ENCODE measurements around the gene LACTB.

LACTB gene, protein sequence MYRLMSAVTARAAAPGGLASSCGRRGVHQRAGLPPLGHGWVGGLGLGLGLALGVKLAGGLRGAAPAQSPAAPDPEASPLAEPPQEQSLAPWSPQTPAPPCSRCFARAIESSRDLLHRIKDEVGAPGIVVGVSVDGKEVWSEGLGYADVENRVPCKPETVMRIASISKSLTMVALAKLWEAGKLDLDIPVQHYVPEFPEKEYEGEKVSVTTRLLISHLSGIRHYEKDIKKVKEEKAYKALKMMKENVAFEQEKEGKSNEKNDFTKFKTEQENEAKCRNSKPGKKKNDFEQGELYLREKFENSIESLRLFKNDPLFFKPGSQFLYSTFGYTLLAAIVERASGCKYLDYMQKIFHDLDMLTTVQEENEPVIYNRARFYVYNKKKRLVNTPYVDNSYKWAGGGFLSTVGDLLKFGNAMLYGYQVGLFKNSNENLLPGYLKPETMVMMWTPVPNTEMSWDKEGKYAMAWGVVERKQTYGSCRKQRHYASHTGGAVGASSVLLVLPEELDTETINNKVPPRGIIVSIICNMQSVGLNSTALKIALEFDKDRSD

DNA sequence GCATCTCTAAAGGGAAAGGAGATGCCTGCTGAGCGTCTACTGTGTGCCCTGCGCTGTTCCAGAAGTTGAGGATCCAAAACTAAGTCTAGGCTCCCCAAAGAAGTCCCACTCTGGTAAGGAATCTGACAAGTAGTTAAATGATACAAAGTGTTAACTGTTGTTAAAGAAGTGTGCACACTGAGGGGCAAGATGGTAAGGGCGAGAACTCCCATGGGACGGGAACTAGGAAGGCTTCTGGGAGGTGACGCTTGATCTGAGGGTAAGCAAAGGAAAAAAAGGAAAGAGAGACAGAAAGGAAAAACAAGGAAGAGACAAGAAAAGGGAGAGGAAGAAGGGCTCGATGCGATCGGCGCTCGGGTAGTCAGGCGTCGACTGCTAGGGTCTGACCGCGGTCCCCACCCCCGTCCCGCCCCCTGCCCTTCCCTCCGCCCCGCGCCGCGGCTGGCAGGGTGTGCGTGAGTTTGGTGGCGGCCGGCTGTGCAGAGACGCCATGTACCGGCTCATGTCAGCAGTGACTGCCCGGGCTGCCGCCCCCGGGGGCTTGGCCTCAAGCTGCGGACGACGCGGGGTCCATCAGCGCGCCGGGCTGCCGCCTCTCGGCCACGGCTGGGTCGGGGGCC, at the start of gene LACTB:
LACTB (plus strand) TSS at position 480 of the 620 bp plus-strand sequence; CDS start at position 491, 11 bp downstream.
- H3K27ac Mint-ChIP-seq: peak within 1 kb of the TSS; percentile 80
- H3K36me3 Mint-ChIP-seq (ENCODE audit: low read depth): peaks cover 21% of the 10 kb centered on the region
- H3K4me3 Mint-ChIP-seq: peak within 1 kb of the TSS; percentile 95
- H3K27me3 Mint-ChIP-seq: no peaks in the 10 kb centered on the region
- peaks cover 19% of the 10 kb centered on the region for H3K4me1 Mint-ChIP-seq (ENCODE audit: low read depth)
- H3K9me3 Mint-ChIP-seq: peaks cover 9% of the 10 kb centered on the region

DNA sequence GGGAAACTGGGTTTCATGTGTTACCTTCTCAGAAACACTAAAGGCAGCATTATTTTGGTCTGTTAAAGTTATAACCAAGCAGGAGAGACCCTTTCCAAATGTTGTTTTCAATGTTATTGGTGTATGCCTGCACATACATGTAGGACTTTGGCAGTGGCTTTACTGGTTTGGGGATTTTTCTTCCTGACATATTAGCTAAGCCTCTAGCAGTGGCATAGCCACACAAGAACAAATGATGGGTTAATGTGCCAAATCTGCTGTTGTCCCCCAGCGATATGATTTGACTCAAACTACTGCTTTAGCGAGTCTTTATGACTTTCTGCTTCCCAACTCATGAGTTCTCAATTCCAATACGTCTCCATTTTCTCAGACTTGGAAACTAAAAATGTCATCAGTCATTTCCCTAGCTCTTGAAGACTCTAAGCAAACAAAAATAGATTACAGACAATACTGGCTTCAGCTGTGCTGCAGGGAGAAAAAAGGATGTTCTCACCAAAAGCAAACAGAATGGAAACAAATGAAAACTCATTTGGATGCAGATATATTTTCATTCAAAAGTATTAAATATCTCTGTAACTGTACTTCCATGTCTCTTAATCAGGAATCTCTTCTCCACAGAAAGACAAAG, 49.5 kb upstream of the LACTB start:
- Mint-ChIP-seq H3K27ac (no peak overlapping the region), H3K4me3 (no peak overlapping the region), H3K9me3 (no peaks in the 10 kb centered on the region), H3K27me3 (no peaks in the 10 kb centered on the region), H3K36me3 (ENCODE audit: low read depth) (peaks cover 13% of the 10 kb centered on the region), H3K4me1 (ENCODE audit: low read depth) (no peaks in the 10 kb centered on the region)

DNA sequence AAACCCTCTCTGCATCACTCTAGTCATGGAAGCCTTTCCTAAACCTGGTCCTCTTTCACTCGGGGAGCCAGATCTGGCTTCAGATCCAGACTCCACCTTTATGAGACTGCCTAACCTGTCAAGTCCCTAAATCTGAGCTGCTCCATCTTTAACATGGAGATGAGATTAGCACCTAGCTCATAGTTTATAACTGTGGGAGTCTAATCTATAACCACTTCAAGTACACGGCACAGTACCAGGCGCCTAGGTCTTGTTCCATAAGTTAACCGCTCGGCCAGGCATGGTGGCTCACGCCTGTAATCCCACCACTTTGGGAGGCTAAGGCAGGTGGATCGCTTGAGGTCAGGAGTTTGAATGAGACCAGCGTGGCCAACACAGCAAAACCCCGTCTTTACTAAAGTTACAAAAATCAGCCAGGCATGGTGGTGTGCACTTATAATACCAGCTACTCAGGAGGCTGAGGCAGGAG, 48.8 kb upstream of the LACTB start:
- peaks cover 13% of the 10 kb centered on the region for H3K36me3 Mint-ChIP-seq (ENCODE audit: low read depth)
- no peaks in the 10 kb centered on the region for H3K4me1 Mint-ChIP-seq (ENCODE audit: low read depth)
- no peak overlapping the region for H3K27ac Mint-ChIP-seq
- no peaks in the 10 kb centered on the region for H3K27me3 Mint-ChIP-seq
- no peaks in the 10 kb centered on the region for H3K9me3 Mint-ChIP-seq
- no peak overlapping the region for H3K4me3 Mint-ChIP-seq

DNA sequence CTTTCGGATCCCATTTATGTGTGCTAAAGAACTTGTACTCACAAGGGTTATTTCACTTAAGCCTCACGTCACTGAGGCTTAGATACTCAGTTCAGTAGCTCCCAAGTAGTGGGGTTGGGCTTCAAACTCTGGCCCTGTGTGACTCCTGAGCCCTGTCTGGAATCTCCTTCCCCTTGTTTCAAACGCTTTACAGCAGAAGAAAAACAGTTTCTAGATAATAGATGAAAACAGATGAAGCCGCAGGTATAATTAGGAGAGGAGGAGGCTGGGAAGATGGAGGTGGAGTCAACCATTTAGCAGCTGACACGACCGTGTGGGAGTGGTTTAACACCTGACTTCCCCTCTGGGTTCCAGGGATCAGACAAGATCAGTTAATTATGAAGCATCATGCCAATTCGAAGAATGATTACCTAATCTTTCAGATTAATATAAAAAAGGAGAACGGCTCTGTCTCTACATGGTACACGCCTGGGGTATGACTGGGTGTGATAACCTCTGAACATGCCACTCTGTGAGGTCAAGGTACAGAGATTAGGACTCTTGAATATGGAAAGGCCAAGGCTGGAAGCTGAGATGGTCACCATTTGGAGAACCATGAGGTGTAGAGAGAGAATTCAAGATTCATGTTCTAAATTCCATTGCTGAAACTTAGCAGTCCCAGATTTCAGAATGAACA, 48.0 kb upstream of the LACTB start:
- H3K36me3 Mint-ChIP-seq (ENCODE audit: low read depth): peaks cover 6% of the 10 kb centered on the region
- H3K27ac Mint-ChIP-seq: peak overlapping the region; percentile 43
- no peaks in the 10 kb centered on the region for H3K9me3 Mint-ChIP-seq
- no peak overlapping the region for H3K4me3 Mint-ChIP-seq
- H3K4me1 Mint-ChIP-seq (ENCODE audit: low read depth): no peaks in the 10 kb centered on the region
- H3K27me3 Mint-ChIP-seq: no peaks in the 10 kb centered on the region

DNA sequence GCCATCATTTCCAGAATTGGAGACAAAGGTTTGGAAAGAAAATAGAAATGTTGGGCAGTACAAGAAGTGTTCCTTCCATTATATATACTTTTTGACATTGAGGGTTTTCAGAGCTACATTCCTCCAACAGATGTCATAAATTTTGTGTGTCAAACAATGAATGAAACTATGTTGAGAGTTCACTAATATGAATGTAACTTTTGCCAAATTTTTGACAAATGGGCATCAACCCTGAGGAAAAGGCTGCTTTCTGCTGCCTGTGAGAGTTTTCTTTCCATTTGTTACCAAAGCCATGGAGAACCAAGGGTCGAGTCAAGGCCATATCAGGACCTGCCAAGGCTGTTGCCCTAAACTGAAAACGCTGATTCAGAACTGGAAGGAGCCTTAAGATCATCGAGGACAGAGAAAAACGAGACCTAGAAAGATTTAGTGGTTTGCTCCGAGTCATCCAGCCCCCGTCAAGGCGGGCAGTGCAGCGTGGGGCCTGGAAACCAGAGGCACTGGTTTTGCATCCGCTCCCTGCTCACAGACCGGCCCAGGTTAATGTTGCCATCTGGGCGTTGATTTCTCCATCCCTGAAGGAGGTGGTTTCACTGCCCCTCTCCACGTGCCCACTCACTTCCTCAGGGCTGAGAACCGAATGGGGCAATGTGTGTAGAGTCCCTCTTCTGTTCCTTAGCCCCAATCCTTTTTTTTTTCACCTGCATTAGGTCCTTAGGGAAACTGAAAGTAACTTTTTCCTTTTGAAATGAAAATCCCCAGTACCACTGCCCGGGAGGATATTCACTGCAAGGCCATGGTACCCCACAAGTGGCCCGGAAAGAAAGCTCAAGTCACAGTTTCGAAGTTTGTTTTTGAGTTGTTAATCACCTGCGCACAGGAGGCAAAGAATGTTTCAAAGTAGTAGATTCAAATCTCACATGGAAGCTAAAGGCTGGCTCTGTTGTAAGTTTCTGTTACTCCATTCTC, 46.4 kb upstream of the LACTB start:
- no peak overlapping the region for H3K27ac Mint-ChIP-seq
- peaks cover 6% of the 10 kb centered on the region for H3K36me3 Mint-ChIP-seq (ENCODE audit: low read depth)
- no peak overlapping the region for H3K4me3 Mint-ChIP-seq
- no peaks in the 10 kb centered on the region for H3K9me3 Mint-ChIP-seq
- no peaks in the 10 kb centered on the region for H3K4me1 Mint-ChIP-seq (ENCODE audit: low read depth)
- H3K27me3 Mint-ChIP-seq: no peaks in the 10 kb centered on the region

DNA sequence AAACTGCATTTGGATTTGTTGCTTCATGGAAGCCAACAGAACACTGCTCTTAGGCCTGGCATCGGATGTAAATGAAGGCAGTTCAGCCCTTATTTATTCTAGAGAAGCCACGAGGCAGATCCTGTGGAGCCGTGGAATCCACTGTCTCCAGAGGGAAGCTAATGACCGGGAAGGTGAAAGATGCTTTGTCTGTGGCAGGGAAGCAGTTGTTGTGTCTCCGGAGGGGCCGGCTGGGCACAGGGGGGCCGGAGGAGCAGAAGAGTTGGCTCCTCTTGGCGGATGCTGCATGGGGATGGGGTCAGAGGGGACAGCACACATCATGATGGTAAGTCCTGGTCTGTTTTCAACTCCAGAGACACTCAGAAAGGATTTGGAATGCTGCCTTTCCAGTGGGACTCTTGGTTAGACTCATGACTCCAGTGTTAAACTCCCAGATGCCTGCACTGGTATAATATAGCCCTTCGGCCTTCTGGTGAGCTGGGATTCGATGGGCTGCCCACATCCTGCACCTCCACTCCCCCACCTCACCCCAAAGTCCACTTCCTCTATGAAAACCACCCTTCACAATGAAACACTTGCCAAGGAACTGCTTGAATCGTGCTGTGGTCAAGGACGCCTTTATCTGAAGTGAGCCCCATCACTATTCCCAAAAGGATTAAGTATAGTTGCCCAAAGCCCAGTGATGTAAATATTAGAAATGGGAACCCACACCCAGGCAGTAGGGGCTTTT, 45.5 kb upstream of the LACTB start:
- H3K27me3 Mint-ChIP-seq: no peaks in the 10 kb centered on the region
- no peaks in the 10 kb centered on the region for H3K9me3 Mint-ChIP-seq
- no peaks in the 10 kb centered on the region for H3K4me1 Mint-ChIP-seq (ENCODE audit: low read depth)
- no peak overlapping the region for H3K27ac Mint-ChIP-seq
- H3K4me3 Mint-ChIP-seq: no peak overlapping the region
- no peaks in the 10 kb centered on the region for H3K36me3 Mint-ChIP-seq (ENCODE audit: low read depth)

DNA sequence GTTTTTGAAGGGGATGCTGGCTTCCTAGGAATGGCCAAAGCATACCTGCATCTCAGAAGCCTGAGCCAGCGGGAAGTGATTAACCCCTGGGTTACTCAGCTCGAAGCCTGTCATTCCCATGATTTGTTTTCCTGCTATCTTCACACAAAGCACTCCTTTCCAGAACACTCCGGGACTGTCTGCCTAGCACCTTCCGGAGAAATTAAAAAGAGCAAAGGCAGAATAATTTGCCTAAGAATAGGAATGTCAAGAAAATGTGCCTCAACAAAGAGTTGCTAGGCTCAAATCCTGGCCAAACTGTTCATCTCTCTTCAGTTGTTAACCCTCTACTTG, 45.0 kb upstream of the LACTB start:
- H3K4me3 Mint-ChIP-seq: no peak overlapping the region

DNA sequence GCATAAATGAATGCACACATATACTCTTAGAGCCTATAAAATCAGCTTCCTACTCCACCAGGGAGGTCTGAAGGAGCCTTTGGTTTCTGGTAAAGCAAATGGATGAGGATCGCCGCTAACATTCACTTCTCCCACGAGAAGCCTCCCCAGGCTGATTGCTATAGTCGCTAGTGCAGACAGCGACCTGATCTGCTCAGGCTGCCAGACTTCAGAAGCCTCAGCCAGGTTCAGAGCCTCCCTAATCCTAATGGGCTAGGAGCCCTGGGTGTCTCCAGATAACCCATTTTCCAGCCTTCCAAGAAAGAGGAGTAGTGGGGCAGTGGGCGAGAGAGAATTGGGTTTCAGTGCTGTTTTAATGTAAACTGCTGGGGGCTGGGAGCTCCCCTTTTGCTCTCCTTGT, 43.7 kb upstream of the LACTB start:
- Mint-ChIP-seq H3K9me3 (no peaks in the 10 kb centered on the region), H3K36me3 (ENCODE audit: low read depth) (no peaks in the 10 kb centered on the region), H3K4me3 (no peak overlapping the region), H3K27me3 (no peaks in the 10 kb centered on the region), H3K4me1 (ENCODE audit: low read depth) (no peaks in the 10 kb centered on the region), H3K27ac (no peak overlapping the region)

More for the DNA sequence above, 45.0 kb upstream of the LACTB start:
- Mint-ChIP-seq H3K4me1 (ENCODE audit: low read depth) (no peaks in the 10 kb centered on the region), H3K9me3 (no peaks in the 10 kb centered on the region), H3K36me3 (ENCODE audit: low read depth) (no peaks in the 10 kb centered on the region), H3K27ac (no peak overlapping the region), H3K27me3 (no peaks in the 10 kb centered on the region)

DNA sequence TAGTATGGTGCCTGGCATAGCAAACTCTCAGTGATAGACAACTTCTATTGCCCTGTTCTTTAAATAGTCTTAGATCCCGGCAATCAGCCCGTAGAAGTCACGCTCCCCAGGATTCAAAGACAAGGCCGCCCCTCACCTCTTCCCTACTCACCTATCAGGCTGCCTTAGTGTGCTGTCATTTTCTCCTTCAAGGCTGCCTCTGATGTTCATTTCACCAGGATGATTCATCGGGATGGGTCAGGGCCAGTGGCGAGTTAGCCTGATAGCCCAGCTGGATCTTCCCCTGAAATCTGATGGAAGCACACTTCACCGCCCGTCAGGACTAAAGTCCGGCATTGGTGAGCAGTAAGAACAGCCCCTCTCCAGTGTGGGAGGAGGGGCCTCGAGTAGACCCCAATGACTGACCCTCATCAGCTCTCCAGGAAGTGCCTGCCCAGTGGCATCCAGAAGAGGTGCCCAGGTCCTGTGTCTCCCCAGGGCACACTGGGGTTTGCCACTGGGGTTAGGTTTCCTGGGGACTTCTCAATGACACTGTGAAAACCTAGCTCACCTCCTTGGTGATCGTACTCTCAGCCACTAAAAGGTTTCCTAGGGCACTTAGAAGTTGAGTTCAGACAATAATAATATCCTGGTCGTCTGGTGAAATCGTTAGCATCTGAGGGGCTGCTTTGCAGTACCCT, 41.6 kb upstream of the LACTB start:
- Mint-ChIP-seq H3K36me3 (ENCODE audit: low read depth) (no peaks in the 10 kb centered on the region), H3K4me3 (no peak overlapping the region), H3K4me1 (ENCODE audit: low read depth) (no peaks in the 10 kb centered on the region), H3K27me3 (no peaks in the 10 kb centered on the region), H3K27ac (no peak overlapping the region), H3K9me3 (no peaks in the 10 kb centered on the region)

DNA sequence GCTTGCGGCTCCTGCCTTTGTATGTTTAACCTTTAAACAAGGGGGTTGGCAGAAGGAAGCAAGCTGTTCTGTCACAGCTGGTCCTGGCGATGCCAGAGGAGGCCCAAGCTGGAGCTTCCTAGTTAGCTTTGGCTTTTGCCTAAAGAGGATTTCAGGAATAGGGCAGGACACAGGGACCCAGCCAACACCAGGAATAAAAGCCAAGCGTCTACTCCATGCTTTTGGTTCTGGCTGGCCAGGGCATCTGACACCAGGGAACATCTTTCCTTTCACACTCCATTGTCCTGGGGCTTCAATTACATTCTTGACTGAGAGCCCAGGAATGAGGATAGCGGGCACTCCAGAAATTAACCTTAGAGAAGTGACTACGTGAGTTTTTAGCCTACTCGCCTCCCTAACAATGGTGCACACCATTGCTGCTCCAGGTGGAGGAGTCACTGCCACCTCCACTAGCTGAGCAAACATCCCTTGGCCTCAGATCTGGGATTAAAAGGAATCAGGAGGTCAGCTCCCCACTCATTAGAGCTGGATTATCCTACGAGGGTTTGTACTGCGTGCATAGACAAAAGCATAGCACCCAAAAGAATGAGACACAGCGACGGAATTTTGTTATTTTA, 40.9 kb upstream of the LACTB start:
- H3K4me1 Mint-ChIP-seq (ENCODE audit: low read depth): no peaks in the 10 kb centered on the region
- H3K27me3 Mint-ChIP-seq: no peaks in the 10 kb centered on the region
- no peaks in the 10 kb centered on the region for H3K36me3 Mint-ChIP-seq (ENCODE audit: low read depth)
- H3K9me3 Mint-ChIP-seq: no peaks in the 10 kb centered on the region
- H3K27ac Mint-ChIP-seq: no peak overlapping the region
- H3K4me3 Mint-ChIP-seq: no peak overlapping the region

DNA sequence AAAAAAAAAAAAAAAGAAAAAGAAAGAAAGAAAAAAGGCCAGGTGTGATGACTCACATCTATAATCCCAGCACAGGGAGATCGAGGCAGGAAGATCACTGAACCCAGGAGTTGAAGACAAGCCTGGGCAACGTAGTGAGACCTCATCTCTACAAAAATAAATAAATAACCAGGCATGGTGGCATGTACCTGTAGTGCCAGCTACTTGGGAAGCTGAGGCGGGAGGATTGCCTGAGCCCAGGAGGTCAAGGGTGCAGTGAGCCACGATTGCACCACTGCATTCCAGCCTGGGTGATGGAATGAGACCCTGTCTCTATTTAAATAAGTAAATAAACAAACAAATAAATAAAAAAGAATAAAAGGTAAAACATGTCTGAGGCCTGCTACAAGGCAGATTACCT, 39.3 kb upstream of the LACTB start:
- H3K4me1 Mint-ChIP-seq (ENCODE audit: low read depth): no peaks in the 10 kb centered on the region
- H3K27me3 Mint-ChIP-seq: no peaks in the 10 kb centered on the region
- H3K9me3 Mint-ChIP-seq: no peaks in the 10 kb centered on the region
- H3K4me3 Mint-ChIP-seq: no peak overlapping the region
- no peak overlapping the region for H3K27ac Mint-ChIP-seq
- no peaks in the 10 kb centered on the region for H3K36me3 Mint-ChIP-seq (ENCODE audit: low read depth)

DNA sequence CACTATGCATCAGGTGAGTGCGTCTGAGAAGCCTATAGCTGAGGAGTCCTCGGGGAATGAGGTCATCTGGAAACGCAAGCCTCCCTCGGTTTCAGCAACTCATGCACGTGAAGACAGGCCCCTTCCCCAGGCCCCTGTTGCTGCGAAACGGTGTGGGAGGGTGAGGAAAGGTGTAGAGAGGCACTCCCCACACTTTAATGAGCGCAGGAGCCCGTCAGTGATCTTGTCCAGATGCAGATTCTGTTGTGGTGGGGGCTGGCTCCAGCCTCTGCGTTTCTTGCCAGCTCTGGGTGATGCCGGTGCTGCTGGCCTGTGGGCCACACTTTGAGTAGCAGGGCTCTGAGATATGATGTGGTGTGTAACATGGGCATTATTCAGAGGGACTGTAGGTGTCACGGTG, 38.6 kb upstream of the LACTB start:
- Mint-ChIP-seq H3K4me3 (no peak overlapping the region), H3K27ac (no peak overlapping the region), H3K36me3 (ENCODE audit: low read depth) (no peaks in the 10 kb centered on the region), H3K9me3 (no peaks in the 10 kb centered on the region), H3K4me1 (ENCODE audit: low read depth) (no peaks in the 10 kb centered on the region), H3K27me3 (no peaks in the 10 kb centered on the region)

DNA sequence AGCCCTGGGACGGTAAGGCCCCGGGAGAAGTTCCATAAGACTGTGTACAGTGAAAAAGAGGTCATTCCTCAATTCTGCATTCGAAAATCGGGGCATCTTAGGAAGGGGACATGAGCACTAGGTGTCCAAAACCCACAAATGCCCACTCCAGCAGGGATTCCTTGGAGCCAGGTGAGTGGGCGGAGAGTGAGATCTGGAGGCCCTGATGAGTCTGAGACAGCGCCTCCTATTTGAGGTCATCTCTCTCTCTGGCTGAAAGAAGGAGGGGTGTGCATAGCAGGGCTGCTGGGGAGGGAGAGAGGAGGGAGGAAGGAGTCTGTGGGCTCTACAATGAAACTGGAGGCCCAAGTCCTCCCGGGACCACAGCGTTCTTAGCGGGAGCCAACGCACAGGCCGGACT, 38.1 kb upstream of the LACTB start:
- Mint-ChIP-seq H3K4me3 (no peak overlapping the region), H3K36me3 (ENCODE audit: low read depth) (no peaks in the 10 kb centered on the region), H3K9me3 (no peaks in the 10 kb centered on the region), H3K27ac (no peak overlapping the region), H3K4me1 (ENCODE audit: low read depth) (no peaks in the 10 kb centered on the region), H3K27me3 (no peaks in the 10 kb centered on the region)

All from stimulated activated naive CD8-positive, alpha-beta T cell treated with anti-CD3 and anti-CD28 coated beads, Interleukin-15, Interleukin-2, amounts not matched to agents 100 ng/mL and 50 ng/mL, for 24 hours (primary cell).